Hepatocyte (in vitro differentiated cells): Measurements from ENCODE around the gene HSPBP1. TPM values are rescaled to one million over a fixed set of nuclear protein-coding genes. Genes with fewer than 3 reads are reported as not detected.

Experiments used
- DNase-seq: peaks from one replicate; pipeline ENCODE4 v3.0.0-alpha.2; 2016; ENCODE audit warnings: low spot score
- H2AFZ ChIP-seq: fragments of 200-600 bp; sonication (generic); 2 replicates; pipeline ENCODE4 v1.6.0; 2016; ENCODE audit warnings: antibody characterized with exemption, mild to moderate bottlenecking
- H3K27ac ChIP-seq: fragments of 200-600 bp; sonication (generic); 2 replicates; pipeline ENCODE4 v1.5.1; 2016; ENCODE audit warnings: mild to moderate bottlenecking
- H3K27me3 ChIP-seq: fragments of 200-600 bp; sonication (generic); 2 replicates; pipeline ENCODE4 v1.6.1; 2016
- H3K36me3 ChIP-seq: fragments of 200-600 bp; sonication (generic); replicated peaks from 2 replicates; pipeline ENCODE4 v1.5.1; 2016; ENCODE audit warnings: low read depth; ENCODE audit not compliant: insufficient read depth
- H3K4me1 ChIP-seq: fragments of 200-600 bp; sonication (generic); 2 replicates; pipeline ENCODE4 v1.5.1; 2016; ENCODE audit warnings: mild to moderate bottlenecking, moderate library complexity; ENCODE audit not compliant: insufficient read depth
- H3K4me2 ChIP-seq: fragments of 200-600 bp; sonication (generic); 2 replicates; pipeline ENCODE4 v1.6.0; 2016
- H3K4me3 ChIP-seq: fragments of 200-600 bp; sonication (generic); 2 replicates; pipeline ENCODE4 v1.5.1; 2016; ENCODE audit warnings: mild to moderate bottlenecking
- H3K79me2 ChIP-seq: fragments of 200-600 bp; sonication (generic); 2 replicates; pipeline ENCODE4 v1.6.0; 2017; ENCODE audit warnings: mild to moderate bottlenecking
- H3K9me2 ChIP-seq: fragments of 200-600 bp; sonication (generic); replicated peaks from 2 replicates; pipeline ENCODE4 v1.6.0; 2017; ENCODE audit warnings: mild to moderate bottlenecking; ENCODE audit not compliant: insufficient read depth
- H3K9me3 ChIP-seq: fragments of 200-600 bp; sonication (generic); 2 replicates; pipeline ENCODE4 v1.5.1; 2016; ENCODE audit warnings: low read depth, mild to moderate bottlenecking
- H4K20me1 ChIP-seq: fragments of 200-600 bp; sonication (generic); 2 replicates; pipeline ENCODE4 v1.6.0; 2016; ENCODE audit warnings: mild to moderate bottlenecking; ENCODE audit not compliant: insufficient read depth, poor library complexity, severe bottlenecking
- EZH2 ChIP-seq: fragments of 200-600 bp; sonication (generic); IDR thresholded peaks from 2 replicates; pipeline ENCODE4 v1.6.1; 2016; ENCODE audit warnings: antibody characterized with exemption, mild to moderate bottlenecking, borderline replicate concordance
- EZH2phosphoT487 ChIP-seq: fragments of 200-600 bp; sonication (generic); IDR thresholded peaks from one replicate; pipeline ENCODE4 v1.6.1; 2018; ENCODE audit warnings: antibody characterized with exemption, mild to moderate bottlenecking, low read depth, moderate library complexity; ENCODE audit not compliant: unreplicated experiment, severe bottlenecking
- WGBS: methylation state at CpG from one replicate; pipeline ENCODE4 v1.1.6; 2016; ENCODE audit warnings: low lambda C conversion rate; ENCODE audit errors: missing lambda C conversion rate; 5-methylcytosine and 5-hydroxymethylcytosine counted together
- polyA plus RNA-seq: library from polyadenylated mRNA; unstranded; fragments of >200 nt; fragmentation: Nextera tagmentation; extraction: Ambion mirVana; gene quantifications from 2 replicates; pipeline ENCODE4 v1.2.1, GENCODE V29; 2016
- total RNA-seq: library from RNA; depleted of rRNA; stranded (reverse); fragments of >200 nt; gene quantifications from 2 replicates; pipeline ENCODE4 v1.2.3, GENCODE V29; 2014
- TF ChIP-seq, protein P1 (sequence below): fragments of 200-600 bp; sonication (generic); IDR thresholded peaks from 2 replicates; pipeline ENCODE4 v1.5.1; 2016; ENCODE audit warnings: antibody characterized with exemption, mild to moderate bottlenecking; ENCODE audit not compliant: poor library complexity

Gene HSPBP1
- total and polyA plus RNA-seq, 2 experiments from 2014 or later: 31.5 to 52.2 TPM

DNA sequence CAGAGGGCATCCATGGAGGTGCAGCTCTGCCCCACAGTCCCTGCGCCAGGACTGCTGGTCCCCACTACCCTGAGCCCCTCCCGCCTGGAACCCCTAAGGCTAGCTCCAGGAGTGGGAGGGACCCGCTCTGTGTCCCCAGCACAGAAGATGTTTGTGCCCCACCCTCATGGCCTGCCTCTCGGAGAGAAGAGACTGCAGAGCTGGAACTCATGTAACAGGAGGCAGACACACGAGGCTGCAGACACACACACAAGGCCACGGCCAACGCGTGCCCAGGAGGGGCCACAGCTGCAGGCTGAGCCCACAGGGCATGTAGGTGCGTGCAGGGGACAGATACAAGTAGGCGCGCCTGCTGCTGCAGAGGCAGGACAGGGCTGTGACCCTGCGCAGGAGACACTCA lies 40.9 kb downstream of the HSPBP1 start:
- Histone ChIP-seq H3K9me3 (no peaks in the 10 kb centered on the region), H3K4me1 (no peaks in the 10 kb centered on the region), H4K20me1 (no peaks in the 10 kb centered on the region), H3K79me2 (no peaks in the 10 kb centered on the region), H3K36me3 (no peaks in the 10 kb centered on the region), H3K27ac (no peak overlapping the region), H3K4me3 (no peak overlapping the region), H3K4me2 (no peak overlapping the region), H3K9me2 (no peaks in the 10 kb centered on the region), H3K27me3 (no peaks in the 10 kb centered on the region), H2AFZ (no peak overlapping the region)
- TF ChIP-seq EZH2 (no peak), EZH2phosphoT487 (no peak)
- TF ChIP-seq, protein P1, sequence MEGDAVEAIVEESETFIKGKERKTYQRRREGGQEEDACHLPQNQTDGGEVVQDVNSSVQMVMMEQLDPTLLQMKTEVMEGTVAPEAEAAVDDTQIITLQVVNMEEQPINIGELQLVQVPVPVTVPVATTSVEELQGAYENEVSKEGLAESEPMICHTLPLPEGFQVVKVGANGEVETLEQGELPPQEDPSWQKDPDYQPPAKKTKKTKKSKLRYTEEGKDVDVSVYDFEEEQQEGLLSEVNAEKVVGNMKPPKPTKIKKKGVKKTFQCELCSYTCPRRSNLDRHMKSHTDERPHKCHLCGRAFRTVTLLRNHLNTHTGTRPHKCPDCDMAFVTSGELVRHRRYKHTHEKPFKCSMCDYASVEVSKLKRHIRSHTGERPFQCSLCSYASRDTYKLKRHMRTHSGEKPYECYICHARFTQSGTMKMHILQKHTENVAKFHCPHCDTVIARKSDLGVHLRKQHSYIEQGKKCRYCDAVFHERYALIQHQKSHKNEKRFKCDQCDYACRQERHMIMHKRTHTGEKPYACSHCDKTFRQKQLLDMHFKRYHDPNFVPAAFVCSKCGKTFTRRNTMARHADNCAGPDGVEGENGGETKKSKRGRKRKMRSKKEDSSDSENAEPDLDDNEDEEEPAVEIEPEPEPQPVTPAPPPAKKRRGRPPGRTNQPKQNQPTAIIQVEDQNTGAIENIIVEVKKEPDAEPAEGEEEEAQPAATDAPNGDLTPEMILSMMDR: no peak
- no peak for DNase-seq
- over 99% methylated on average over 12 of the region's 12 CpGs for WGBS

DNA sequence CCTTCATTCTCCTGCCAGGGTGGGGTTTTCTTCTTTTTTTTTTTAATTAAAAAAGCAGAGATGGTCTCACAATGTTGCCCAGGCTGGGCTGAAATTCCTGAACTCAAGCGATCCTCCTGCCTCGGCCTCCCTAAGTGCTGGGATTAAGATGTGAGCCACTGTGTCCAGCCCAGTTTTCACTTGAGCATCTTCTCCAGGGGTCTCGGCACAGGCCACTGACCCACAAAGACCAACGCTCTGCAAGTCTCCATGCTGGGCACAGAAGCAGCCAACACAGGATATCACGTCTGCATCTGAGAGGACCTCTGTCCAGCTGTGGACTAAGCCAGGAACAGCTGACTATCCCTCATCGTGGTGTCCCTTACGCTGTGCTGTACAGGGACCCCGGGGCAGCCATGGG lies 41.9 kb downstream of the HSPBP1 start:
- Histone ChIP-seq H3K4me3 (no peak overlapping the region), H3K27me3 (no peaks in the 10 kb centered on the region), H4K20me1 (no peaks in the 10 kb centered on the region), H3K79me2 (no peaks in the 10 kb centered on the region), H3K9me2 (no peaks in the 10 kb centered on the region), H3K4me2 (no peak overlapping the region), H3K36me3 (no peaks in the 10 kb centered on the region), H2AFZ (no peak overlapping the region), H3K4me1 (no peaks in the 10 kb centered on the region), H3K9me3 (no peaks in the 10 kb centered on the region), H3K27ac (no peak overlapping the region)
- no peak for TF ChIP-seq EZH2
- WGBS: 97% methylated on average over 8 of the region's 8 CpGs
- no peak for DNase-seq

DNA sequence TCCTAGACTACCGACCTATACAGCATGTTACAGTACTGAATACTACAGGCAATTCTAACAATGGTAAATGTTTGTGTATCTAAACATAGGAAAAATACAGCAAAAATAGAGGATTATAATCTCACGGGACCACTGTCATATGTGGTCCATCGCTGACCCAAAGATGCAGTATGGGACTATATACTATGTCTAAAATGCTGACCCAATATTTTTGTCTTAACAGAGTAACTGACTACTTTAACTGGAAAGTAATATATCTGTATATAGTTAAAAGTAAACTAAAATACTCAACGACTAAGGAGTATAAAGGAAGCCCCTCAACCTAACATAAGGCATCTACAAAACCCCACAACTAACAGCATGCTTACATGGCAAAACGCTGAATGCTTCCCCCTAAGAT lies 46.9 kb downstream of the HSPBP1 start:
- WGBS: 96% methylated on average over 5 of the region's 5 CpGs
- Histone ChIP-seq H3K27ac (no peak overlapping the region), H3K4me2 (no peak overlapping the region), H3K36me3 (no peaks in the 10 kb centered on the region), H3K4me1 (peaks cover 14% of the 10 kb centered on the region), H3K9me2 (no peaks in the 10 kb centered on the region), H3K27me3 (no peaks in the 10 kb centered on the region), H4K20me1 (no peaks in the 10 kb centered on the region), H3K4me3 (no peak overlapping the region), H2AFZ (no peak overlapping the region), H3K9me3 (no peaks in the 10 kb centered on the region), H3K79me2 (no peaks in the 10 kb centered on the region)
- TF ChIP-seq EZH2: no peak
- no peak for TF ChIP-seq EZH2phosphoT487
- TF ChIP-seq, protein P1: no peak
- no peak for DNase-seq

DNA sequence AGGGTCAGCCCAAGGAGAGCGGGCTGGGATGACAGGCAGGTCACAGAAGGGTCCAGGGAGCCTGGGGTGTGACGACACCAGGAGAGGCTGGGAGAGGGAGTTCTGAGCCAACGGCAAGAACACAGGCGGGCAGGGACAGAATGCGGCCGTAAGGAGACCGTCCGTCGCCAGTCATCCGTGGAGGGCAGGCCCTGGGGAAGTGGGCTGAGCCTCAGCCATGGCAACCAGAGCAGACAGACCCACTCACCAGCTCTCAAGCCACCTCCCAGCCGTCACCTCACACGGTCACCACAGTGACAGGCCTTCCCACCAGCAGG lies 47.7 kb downstream of the HSPBP1 start:
- no peaks in the 10 kb centered on the region for H4K20me1 ChIP-seq
- WGBS: 88% methylated on average over 12 of the region's 12 CpGs
- no peak overlapping the region for H3K4me3 ChIP-seq
- H3K4me1 ChIP-seq: peaks cover 19% of the 10 kb centered on the region
- no peak overlapping the region for H3K27ac ChIP-seq
- H3K27me3 ChIP-seq: no peaks in the 10 kb centered on the region
- no peak overlapping the region for H2AFZ ChIP-seq
- no peaks in the 10 kb centered on the region for H3K36me3 ChIP-seq
- no peaks in the 10 kb centered on the region for H3K9me2 ChIP-seq
- H3K9me3 ChIP-seq: no peaks in the 10 kb centered on the region
- H3K79me2 ChIP-seq: peaks cover 7% of the 10 kb centered on the region
- DNase-seq: no peak
- TF ChIP-seq EZH2phosphoT487 (no peak), EZH2 (no peak)
- TF ChIP-seq, protein P1: no peak
- no peak overlapping the region for H3K4me2 ChIP-seq
